ENCODE measurements around the gene TIMM22. TPM values are rescaled to one million over a fixed set of nuclear protein-coding genes. Genes with fewer than 3 reads are reported as not detected.
"Not testable (repeated sequence)": the region's sequence is repeated elsewhere in the genome, so short reads cannot be mapped to it uniquely, and the experiment has no call there.

Gene TIMM22
- total RNA-seq, 1 donor from 2014 or later, result 17.3 TPM

GRCh38 chr17:1047177-1047878 lies 50.4 kb downstream of the TIMM22 start:
- intact Hi-C loops (cut with micrococcal nuclease), result no loop called here
- Mint-ChIP-seq H3K27me3 (ENCODE audit: insufficient read depth) (no peaks in the 10 kb centered on the region), H3K4me1 (ENCODE audit: low read depth) (no peaks in the 10 kb centered on the region), H3K36me3 (ENCODE audit: low read depth) (peaks cover 15% of the 10 kb centered on the region), H3K27ac (no peak overlapping the region), H3K4me3 (no peak overlapping the region), H3K9me3 (no peaks in the 10 kb centered on the region)
- no peak for DNase-seq (ENCODE audit: low spot score)

GRCh38 chr17:1047879-1048470 lies 51.0 kb downstream of the TIMM22 start:
- Mint-ChIP-seq H3K36me3 (ENCODE audit: low read depth) (peaks cover 10% of the 10 kb centered on the region), H3K27me3 (ENCODE audit: insufficient read depth) (no peaks in the 10 kb centered on the region), H3K9me3 (no peaks in the 10 kb centered on the region), H3K4me3 (no peak overlapping the region), H3K4me1 (ENCODE audit: low read depth) (no peaks in the 10 kb centered on the region), H3K27ac (no peak overlapping the region)
- DNase-seq (ENCODE audit: low spot score), result no peak
- intact Hi-C loops (cut with micrococcal nuclease), result no loop called here

- peaks cover 10% of the 10 kb centered on the region for H3K36me3 Mint-ChIP-seq (ENCODE audit: low read depth)
- H3K9me3 Mint-ChIP-seq; intact Hi-C loops (cut with micrococcal nuclease); H3K27ac Mint-ChIP-seq; H3K4me1 Mint-ChIP-seq (ENCODE audit: low read depth); H3K4me3 Mint-ChIP-seq; H3K27me3 Mint-ChIP-seq (ENCODE audit: insufficient read depth); DNase-seq (ENCODE audit: low spot score): not testable (repeated sequence)
Observed at GRCh38 chr17:1048516-1049115, 51.7 kb downstream of the TIMM22 start.

DNA sequence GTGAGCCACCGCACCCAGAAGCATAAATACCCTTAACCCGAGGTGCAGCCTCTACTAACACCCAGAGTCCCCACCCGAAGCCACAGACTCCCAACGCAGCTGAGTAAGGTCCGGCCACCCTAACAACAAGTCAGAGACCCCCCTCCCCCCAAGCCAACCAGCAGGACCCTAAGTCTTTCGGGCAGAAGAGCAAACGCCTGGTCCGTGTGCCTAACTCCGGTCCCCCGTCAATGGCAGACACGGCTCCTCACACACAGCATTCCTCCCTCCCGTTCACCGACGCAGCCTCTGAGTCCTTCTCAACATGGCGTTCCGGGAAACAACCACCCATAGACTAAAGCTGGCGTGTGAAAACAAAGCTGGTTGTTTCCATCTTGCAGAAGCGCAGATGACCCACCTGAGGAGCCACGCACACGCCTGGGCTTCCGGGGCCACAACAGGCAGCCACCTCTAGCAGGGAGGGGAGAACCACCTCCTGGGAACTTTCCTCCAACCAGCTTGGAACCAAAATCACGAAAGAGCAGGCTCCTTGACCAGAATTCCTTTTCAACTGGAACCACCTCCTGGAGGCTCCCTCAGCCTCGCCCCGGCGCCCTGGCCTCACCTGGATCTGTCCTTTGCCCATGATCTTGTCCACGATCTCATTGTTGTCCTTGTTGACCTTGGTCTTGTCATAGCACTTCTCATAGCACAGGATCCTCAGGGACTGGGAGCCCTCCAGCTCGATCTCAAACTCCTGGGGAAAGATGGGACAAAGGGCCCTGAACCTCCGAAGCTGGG lies 52.7 kb downstream of the TIMM22 start:
- Mint-ChIP-seq H3K4me3 (no peak overlapping the region), H3K27me3 (ENCODE audit: insufficient read depth) (no peaks in the 10 kb centered on the region), H3K36me3 (ENCODE audit: low read depth) (peaks cover 9% of the 10 kb centered on the region), H3K27ac (no peak overlapping the region), H3K4me1 (ENCODE audit: low read depth) (no peaks in the 10 kb centered on the region), H3K9me3 (no peaks in the 10 kb centered on the region)
- intact Hi-C loops (cut with micrococcal nuclease), result no loop called here
- DNase-seq (ENCODE audit: low spot score), result no peak

DNA sequence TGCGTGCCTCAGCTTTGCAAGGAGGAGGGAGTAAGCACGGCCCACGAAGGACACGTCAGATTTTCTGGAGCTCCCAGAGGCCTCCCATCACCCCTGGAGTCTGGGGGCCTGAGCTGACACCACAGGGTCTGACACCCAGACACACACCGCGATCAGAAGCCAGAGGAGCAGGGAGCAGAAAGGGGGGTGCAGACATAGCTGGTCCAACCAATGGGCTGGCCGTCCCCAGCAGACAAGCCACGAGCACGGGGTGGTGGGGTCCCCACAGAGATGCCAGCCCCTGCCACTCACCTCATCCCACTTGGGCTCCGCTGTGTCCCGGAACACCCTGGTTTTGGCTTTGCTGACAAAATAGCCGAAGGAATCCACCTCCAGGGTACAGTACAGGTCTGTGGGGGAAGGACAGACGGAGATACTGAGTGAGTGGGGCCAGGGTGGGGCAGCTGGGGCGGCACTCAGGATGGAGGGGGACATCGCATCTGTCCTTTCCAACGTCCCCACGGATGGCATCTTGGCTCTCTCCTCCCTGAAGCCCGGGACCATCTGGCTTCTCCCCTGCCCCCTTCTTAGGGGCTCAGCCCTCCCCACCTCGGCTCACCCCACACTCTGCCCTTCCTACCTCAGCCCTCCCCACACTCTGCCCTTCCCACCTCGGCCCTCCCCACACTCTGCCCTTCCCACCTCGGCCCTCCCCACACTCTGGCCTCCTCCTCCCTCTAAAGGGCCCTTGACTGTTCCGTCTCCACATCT lies 53.5 kb downstream of the TIMM22 start:
- intact Hi-C loops (cut with micrococcal nuclease), result no loop called here
- Mint-ChIP-seq H3K27ac (no peak overlapping the region), H3K36me3 (ENCODE audit: low read depth) (peaks cover 5% of the 10 kb centered on the region), H3K4me1 (ENCODE audit: low read depth) (no peaks in the 10 kb centered on the region), H3K9me3 (no peaks in the 10 kb centered on the region), H3K4me3 (no peak overlapping the region), H3K27me3 (ENCODE audit: insufficient read depth) (no peaks in the 10 kb centered on the region)
- DNase-seq (ENCODE audit: low spot score), result no peak

DNA sequence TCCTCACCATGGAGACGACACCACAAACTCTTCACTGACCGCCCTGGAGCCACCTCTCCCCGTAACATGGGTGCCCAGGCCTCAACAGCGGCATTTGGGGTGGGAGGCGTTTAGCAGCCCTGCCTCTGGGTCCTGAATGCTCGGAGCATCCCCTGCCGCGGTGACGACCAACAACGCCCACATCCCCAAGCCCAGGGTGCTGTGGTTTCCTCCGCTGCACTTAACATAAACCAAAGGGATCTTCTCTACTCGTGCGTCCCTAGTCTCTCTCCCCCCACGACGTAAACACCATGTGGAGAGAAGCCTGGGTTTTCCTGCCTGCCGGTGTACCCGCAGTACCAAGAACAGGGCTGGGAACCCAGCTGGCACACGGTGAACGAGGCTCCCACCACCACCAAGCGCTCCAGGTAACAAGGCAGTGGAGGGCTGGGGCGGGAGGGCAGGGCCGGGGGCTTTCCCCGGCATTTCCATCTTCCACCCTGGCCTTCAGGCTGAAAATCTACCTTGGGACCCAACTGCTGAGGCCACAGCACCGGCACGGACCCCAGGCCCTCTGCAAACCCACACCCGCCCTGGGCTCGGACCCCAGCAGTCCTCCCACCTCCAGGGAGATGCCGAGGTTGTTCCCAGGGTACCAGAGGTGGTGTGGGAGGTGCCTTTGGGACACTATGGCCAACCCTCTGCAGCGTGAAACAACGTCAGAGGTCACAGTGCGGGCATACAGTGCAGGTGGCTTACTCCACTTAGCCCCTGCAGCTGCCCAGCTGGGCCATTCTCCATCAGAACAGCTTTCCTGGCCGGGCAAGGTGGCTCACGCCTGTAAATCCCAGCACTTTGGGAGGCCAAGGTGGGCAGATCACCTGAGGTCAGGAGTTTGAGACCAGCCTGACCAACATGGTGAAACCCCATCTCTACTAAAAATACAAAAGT lies 54.3 kb downstream of the TIMM22 start:
- no peaks in the 10 kb centered on the region for H3K4me1 Mint-ChIP-seq (ENCODE audit: low read depth)
- no peak for DNase-seq (ENCODE audit: low spot score)
- H3K27ac Mint-ChIP-seq, result no peak overlapping the region
- peaks cover 5% of the 10 kb centered on the region for H3K36me3 Mint-ChIP-seq (ENCODE audit: low read depth)
- H3K9me3 Mint-ChIP-seq, result no peaks in the 10 kb centered on the region
- H3K27me3 Mint-ChIP-seq (ENCODE audit: insufficient read depth), result no peaks in the 10 kb centered on the region
- H3K4me3 Mint-ChIP-seq, result no peak overlapping the region
- intact Hi-C loops (cut with micrococcal nuclease), result no loop called here

Other genes with a start within 250 kb of the TIMM22 start
- 64.6 and 68.6 TPM in 2 replicates for gene GEMIN4, start 244.9 kb upstream of the TIMM22 start, total RNA-seq
- gene GLOD4, start 214.8 kb upstream of the TIMM22 start, total RNA-seq, result 97.0 and 97.6 TPM in 2 replicates
- gene MRM3, start 214.8 kb upstream of the TIMM22 start, total RNA-seq, result 31.7 and 32.0 TPM in 2 replicates
- gene NXN, start 17.4 kb upstream of the TIMM22 start, total RNA-seq, result 0.24 and 0.31 TPM in 2 replicates
- 58.4 and 66.7 TPM in 2 replicates for gene ABR, start 182.9 kb downstream of the TIMM22 start, total RNA-seq